MCF 10A (cell line): ENCODE results near the gene NUP98. TPM values are rescaled to one million over a fixed set of nuclear protein-coding genes. Genes with fewer than 3 reads are reported as not detected.
A peak's percentile ranks its signal among the peaks of the same experiment; 100 is the strongest.

Experiments
- BruUV-seq: library from RNA; stranded (reverse); fragments of 400-500 nt; replicated peaks from 2 replicates; lab custom pipeline; 2021; lab: Mats Ljungman, UMichigan
- CTCF ChIA-PET: fragments of 300-600 bp; sonication (Branson Sonifier 250); formaldehyde crosslinking; extraction: SDS; loops from one replicate; lab custom pipeline; 2021; ENCODE audit warnings: antibody characterized with exemption, inconsistent platforms; lab: Yijun Ruan, JAX
- POLR2A ChIA-PET: fragments of 300-600, 350-650 bp; sonication (Branson Sonifier 250); formaldehyde crosslinking; extraction: SDS; loops from one replicate; lab custom pipeline; 2020; ENCODE audit warnings: antibody characterized with exemption, inconsistent platforms; lab: Yijun Ruan, JAX
- DNase-seq: peaks from one replicate; pipeline ENCODE4 v3.0.0-alpha.2; 2018; ENCODE audit not compliant: unreplicated experiment
- H3K27ac Mint-ChIP-seq: one replicate; pipeline ENCODE4 v1.8.0; 2022; ENCODE audit warnings: mild to moderate bottlenecking, low read depth, mixed read lengths; ENCODE audit not compliant: unreplicated experiment
- H3K27me3 Mint-ChIP-seq: one replicate; pipeline ENCODE4 v1.8.0; 2022; ENCODE audit warnings: mixed read lengths; ENCODE audit not compliant: insufficient read depth, unreplicated experiment
- H3K36me3 Mint-ChIP-seq: one replicate; pipeline ENCODE4 v1.8.0; 2022; ENCODE audit warnings: mild to moderate bottlenecking, moderate library complexity, mixed read lengths; ENCODE audit not compliant: insufficient read depth, unreplicated experiment
- H3K4me1 Mint-ChIP-seq: one replicate; pipeline ENCODE4 v1.8.0; 2022; ENCODE audit warnings: mixed read lengths; ENCODE audit not compliant: insufficient read depth, unreplicated experiment
- H3K4me3 Mint-ChIP-seq: one replicate; pipeline ENCODE4 v1.8.0; 2022; ENCODE audit warnings: mild to moderate bottlenecking, moderate library complexity, mixed read lengths; ENCODE audit not compliant: unreplicated experiment
- H3K9me3 Mint-ChIP-seq: one replicate; pipeline ENCODE4 v1.8.0; 2022; ENCODE audit warnings: mixed read lengths; ENCODE audit not compliant: unreplicated experiment
- CTCF ChIP-seq: fragments of 200-600 bp; IDR thresholded peaks from one replicate; pipeline ENCODE4 v1.8.0; 2022; ENCODE audit warnings: antibody characterized with exemption, mild to moderate bottlenecking; ENCODE audit not compliant: unreplicated experiment
- intact Hi-C: fragments of 100-400 bp; cut with micrococcal nuclease; formaldehyde crosslinking; loops from 2 replicates; pipeline ENCODE4 v1.14.1; 2022
- total RNA-seq: library from RNA; stranded (reverse); gene quantifications from 2 replicates; pipeline ENCODE4 v1.2.3, GENCODE V29; 2022

NUP98 gene
- total RNA-seq, 1 experiment from 2014 or later, result 83.7 TPM

GRCh38 chr11:3736816-3737215 lies 60.5 kb downstream of the NUP98 start:
- Mint-ChIP-seq H3K27ac (no peak overlapping the region), H3K27me3 (no peaks in the 10 kb centered on the region), H3K36me3 (peaks cover 83% of the 10 kb centered on the region)

GRCh38 chr11:3735827-3736226 lies 61.5 kb downstream of the NUP98 start:
- ChIA-PET POLR2A (interaction anchor here (1.3 kb wide), 1 partner anchor 16 kb away, joined by 4 read pairs; no protein-coding TSS in a partner anchor), CTCF (interaction anchor here (0.6 to 0.7 kb wide), 3 partner anchors 11 to 251 kb away, joined by 3 to 6 read pairs (median 3); no protein-coding TSS in a partner anchor)
- Mint-ChIP-seq H3K4me1 (no peaks in the 10 kb centered on the region), H3K4me3 (no peak overlapping the region), H3K27ac (no peak overlapping the region), H3K27me3 (no peaks in the 10 kb centered on the region), H3K9me3 (no peaks in the 10 kb centered on the region), H3K36me3 (peaks cover 83% of the 10 kb centered on the region)
- peak; percentile 36 for DNase-seq
- no TSS peak for BruUV-seq
- intact Hi-C loops, result no loop called here
- TF ChIP-seq CTCF, result no peak

More at GRCh38 chr11:3736816-3737215, 60.5 kb downstream of the NUP98 start:
- H3K4me3 Mint-ChIP-seq, result no peak overlapping the region
- H3K4me1 Mint-ChIP-seq, result no peaks in the 10 kb centered on the region
- intact Hi-C loops, result no loop called here
- H3K9me3 Mint-ChIP-seq, result no peaks in the 10 kb centered on the region
- BruUV-seq, result no TSS peak
- no peak for TF ChIP-seq CTCF
- no peak for DNase-seq
- POLR2A ChIA-PET, result interaction anchor here (0.8 kb wide), 1 partner anchor 15 kb away, joined by 3 read pairs; no protein-coding TSS in a partner anchor
- CTCF ChIA-PET, result interaction anchor here (0.6 kb wide), 1 partner anchor 18 kb away, joined by 4 read pairs; no protein-coding TSS in a partner anchor

GRCh38 chr11:3732671-3733436 lies 64.5 kb downstream of the NUP98 start:
- no peak overlapping the region for H3K27ac Mint-ChIP-seq
- BruUV-seq, result no TSS peak
- no peaks in the 10 kb centered on the region for H3K9me3 Mint-ChIP-seq
- ChIA-PET CTCF (no interaction called here), POLR2A (interaction anchor here (0.6 to 1.0 kb wide), 2 partner anchors 9 to 39 kb away, joined by 3 to 4 read pairs; no protein-coding TSS in a partner anchor)
- peaks cover 99% of the 10 kb centered on the region for H3K36me3 Mint-ChIP-seq
- H3K4me3 Mint-ChIP-seq, result no peak overlapping the region
- H3K4me1 Mint-ChIP-seq, result no peaks in the 10 kb centered on the region
- H3K27me3 Mint-ChIP-seq, result no peaks in the 10 kb centered on the region
- TF ChIP-seq CTCF, result no peak
- DNase-seq, result no peak
- intact Hi-C loops, result no loop called here

GRCh38 chr11:3723014-3723708 lies 74.2 kb downstream of the NUP98 start:
- TF ChIP-seq CTCF, result no peak

More at GRCh38 chr11:3723014-3723708, 74.2 kb downstream of the NUP98 start:
- CTCF ChIA-PET, result interaction anchor here (1.0 kb wide), 1 partner anchor 11 kb away, joined by 3 read pairs; no protein-coding TSS in a partner anchor
- no peak overlapping the region for H3K4me3 Mint-ChIP-seq
- peaks cover 97% of the 10 kb centered on the region for H3K36me3 Mint-ChIP-seq
- intact Hi-C loops, result loop anchor here (5.0 kb wide), 1 partner anchor 84 kb away; the partner anchor contains the start of gene PGAP2
- no peaks in the 10 kb centered on the region for H3K27me3 Mint-ChIP-seq
- peaks cover 8% of the 10 kb centered on the region for H3K4me1 Mint-ChIP-seq
- peak; percentile 89 for DNase-seq
- no TSS peak for BruUV-seq
- POLR2A ChIA-PET, result interaction anchor here (0.6 to 5.8 kb wide), 5 partner anchors 9 to 84 kb away, joined by 3 to 37 read pairs (median 4); no protein-coding TSS in a partner anchor
- peak overlapping the region; percentile 83 for H3K27ac Mint-ChIP-seq
- no peaks in the 10 kb centered on the region for H3K9me3 Mint-ChIP-seq
